B cell (primary cell): ENCODE results near the gene ZBTB16.

ENCODE experiments used
- EZH2 ChIP-seq: IDR thresholded peaks from 2 replicates; pipeline ENCODE4 v1.6.1; 2012; ENCODE audit warnings: borderline replicate concordance, low read depth, mild to moderate bottlenecking, moderate library complexity, low read length; ENCODE audit not compliant: insufficient read depth, poor library complexity, severe bottlenecking
- TF ChIP-seq, protein P1 (sequence below): fragments of 200-600 bp; IDR thresholded peaks from one replicate; pipeline ENCODE4 v1.8.0; 2022; ENCODE audit warnings: antibody characterized with exemption, mild to moderate bottlenecking

DNA sequence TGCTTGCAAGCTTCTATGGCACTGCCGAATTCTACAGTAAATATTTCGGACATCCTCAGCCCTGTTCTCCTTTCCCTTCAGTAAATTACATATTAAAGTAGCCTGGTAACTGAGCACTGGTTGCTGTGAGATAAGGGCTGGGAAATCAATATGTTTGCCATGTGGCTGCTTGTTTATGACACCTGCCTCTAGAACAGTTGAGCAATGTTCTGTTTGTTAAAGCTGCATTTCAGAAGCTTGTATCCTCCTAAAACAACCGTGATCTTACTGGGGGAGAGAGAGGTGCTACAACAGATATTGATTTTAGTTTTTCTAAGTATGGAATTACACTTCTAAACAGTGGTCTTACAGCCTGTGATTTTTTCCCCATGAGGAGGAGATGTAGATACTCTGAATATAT is 39.4 kb downstream of the ZBTB16 start:
- TF ChIP-seq, protein P1, sequence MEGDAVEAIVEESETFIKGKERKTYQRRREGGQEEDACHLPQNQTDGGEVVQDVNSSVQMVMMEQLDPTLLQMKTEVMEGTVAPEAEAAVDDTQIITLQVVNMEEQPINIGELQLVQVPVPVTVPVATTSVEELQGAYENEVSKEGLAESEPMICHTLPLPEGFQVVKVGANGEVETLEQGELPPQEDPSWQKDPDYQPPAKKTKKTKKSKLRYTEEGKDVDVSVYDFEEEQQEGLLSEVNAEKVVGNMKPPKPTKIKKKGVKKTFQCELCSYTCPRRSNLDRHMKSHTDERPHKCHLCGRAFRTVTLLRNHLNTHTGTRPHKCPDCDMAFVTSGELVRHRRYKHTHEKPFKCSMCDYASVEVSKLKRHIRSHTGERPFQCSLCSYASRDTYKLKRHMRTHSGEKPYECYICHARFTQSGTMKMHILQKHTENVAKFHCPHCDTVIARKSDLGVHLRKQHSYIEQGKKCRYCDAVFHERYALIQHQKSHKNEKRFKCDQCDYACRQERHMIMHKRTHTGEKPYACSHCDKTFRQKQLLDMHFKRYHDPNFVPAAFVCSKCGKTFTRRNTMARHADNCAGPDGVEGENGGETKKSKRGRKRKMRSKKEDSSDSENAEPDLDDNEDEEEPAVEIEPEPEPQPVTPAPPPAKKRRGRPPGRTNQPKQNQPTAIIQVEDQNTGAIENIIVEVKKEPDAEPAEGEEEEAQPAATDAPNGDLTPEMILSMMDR: no peak
- no peak for TF ChIP-seq EZH2
